ENCODE data around the gene CDON. TPM values are rescaled to one million over a fixed set of nuclear protein-coding genes. Genes with fewer than 3 reads are reported as not detected.

Gene CDON
- total RNA-seq, 1 experiment from 2014 or later, result 17.1 TPM

- no peak for DNase-seq (ENCODE audit: low read depth, low spot score)
- CTCF ChIA-PET, result no interaction called here
- Histone ChIP-seq H3K9me3 (ENCODE audit: control insufficient read depth, insufficient read depth, low read depth, low read length) (no peaks in the 10 kb centered on the region), H3K27ac (ENCODE audit: low read length) (no peak overlapping the region), H3K4me1 (ENCODE audit: control insufficient read depth, insufficient read depth, low read length) (no peaks in the 10 kb centered on the region), H3K4me3 (ENCODE audit: low read depth in 2 of 2, low read length in 2 of 2) (no peak overlapping the region), H3K27me3 (ENCODE audit: control insufficient read depth, insufficient read depth, low read length) (no peaks in the 10 kb centered on the region), H3K36me3 (ENCODE audit: control insufficient read depth, insufficient read depth, low read length) (no peaks in the 10 kb centered on the region)
- no peak for ATAC-seq
- no peak for TF ChIP-seq CTCF (IDR thresholded peaks at IDR 0.05)
- TF ChIP-seq, protein P1, sequence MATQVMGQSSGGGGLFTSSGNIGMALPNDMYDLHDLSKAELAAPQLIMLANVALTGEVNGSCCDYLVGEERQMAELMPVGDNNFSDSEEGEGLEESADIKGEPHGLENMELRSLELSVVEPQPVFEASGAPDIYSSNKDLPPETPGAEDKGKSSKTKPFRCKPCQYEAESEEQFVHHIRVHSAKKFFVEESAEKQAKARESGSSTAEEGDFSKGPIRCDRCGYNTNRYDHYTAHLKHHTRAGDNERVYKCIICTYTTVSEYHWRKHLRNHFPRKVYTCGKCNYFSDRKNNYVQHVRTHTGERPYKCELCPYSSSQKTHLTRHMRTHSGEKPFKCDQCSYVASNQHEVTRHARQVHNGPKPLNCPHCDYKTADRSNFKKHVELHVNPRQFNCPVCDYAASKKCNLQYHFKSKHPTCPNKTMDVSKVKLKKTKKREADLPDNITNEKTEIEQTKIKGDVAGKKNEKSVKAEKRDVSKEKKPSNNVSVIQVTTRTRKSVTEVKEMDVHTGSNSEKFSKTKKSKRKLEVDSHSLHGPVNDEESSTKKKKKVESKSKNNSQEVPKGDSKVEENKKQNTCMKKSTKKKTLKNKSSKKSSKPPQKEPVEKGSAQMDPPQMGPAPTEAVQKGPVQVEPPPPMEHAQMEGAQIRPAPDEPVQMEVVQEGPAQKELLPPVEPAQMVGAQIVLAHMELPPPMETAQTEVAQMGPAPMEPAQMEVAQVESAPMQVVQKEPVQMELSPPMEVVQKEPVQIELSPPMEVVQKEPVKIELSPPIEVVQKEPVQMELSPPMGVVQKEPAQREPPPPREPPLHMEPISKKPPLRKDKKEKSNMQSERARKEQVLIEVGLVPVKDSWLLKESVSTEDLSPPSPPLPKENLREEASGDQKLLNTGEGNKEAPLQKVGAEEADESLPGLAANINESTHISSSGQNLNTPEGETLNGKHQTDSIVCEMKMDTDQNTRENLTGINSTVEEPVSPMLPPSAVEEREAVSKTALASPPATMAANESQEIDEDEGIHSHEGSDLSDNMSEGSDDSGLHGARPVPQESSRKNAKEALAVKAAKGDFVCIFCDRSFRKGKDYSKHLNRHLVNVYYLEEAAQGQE (IDR thresholded peaks at IDR 0.05; ENCODE audit: insufficient read depth in 1 of 2, low read depth in 2 of 2, low read length in 1 of 2), result no peak
- no peak for TF ChIP-seq POLR2AphosphoS5 (IDR thresholded peaks at IDR 0.05; ENCODE audit: low read depth, low read length)
- no peak for TF ChIP-seq TCF7L2 (IDR thresholded peaks at IDR 0.05; ENCODE audit: low read depth, low read length)
- TF ChIP-seq SIN3A (IDR thresholded peaks at IDR 0.05; ENCODE audit: borderline replicate concordance, insufficient read depth, low read depth, low read length), result no peak
- no TSS peak for BruUV-seq (replicated peaks)
- POLR2A ChIA-PET, result no interaction called here
- in situ Hi-C loops (cut with HindIII; ENCODE audit: low pct_unique_long_range_greater_than_20kb, low sequenced_read_pairs) (no loop called here), intact Hi-C loops (cut with micrococcal nuclease; ENCODE audit: unreplicated experiment) (no loop called here)
Observed at GRCh38 chr11:125952973-125953372, 109.7 kb downstream of the CDON start.

GRCh38 chr11:125952559-125952958, 110.1 kb downstream of the CDON start:
- ATAC-seq, result no peak
- no peaks in the 10 kb centered on the region for H3K4me1 ChIP-seq (ENCODE audit: control insufficient read depth, insufficient read depth, low read length)
- CTCF ChIA-PET, result interaction anchor here (1.1 kb wide), 1 partner anchor 10 kb away, joined by 3 read pairs; no protein-coding TSS in a partner anchor
- no peak for DNase-seq (ENCODE audit: low read depth, low spot score)
- no TSS peak for BruUV-seq (replicated peaks)
- H3K36me3 ChIP-seq (ENCODE audit: control insufficient read depth, insufficient read depth, low read length), result no peaks in the 10 kb centered on the region
- POLR2A ChIA-PET, result no interaction called here
- no peaks in the 10 kb centered on the region for H3K9me3 ChIP-seq (ENCODE audit: control insufficient read depth, insufficient read depth, low read depth, low read length)
- H3K27ac ChIP-seq (ENCODE audit: low read length), result no peak overlapping the region
- TF ChIP-seq CTCF (IDR thresholded peaks at IDR 0.05) (no peak), SIN3A (IDR thresholded peaks at IDR 0.05; ENCODE audit: borderline replicate concordance, insufficient read depth, low read depth, low read length) (no peak), POLR2AphosphoS5 (IDR thresholded peaks at IDR 0.05; ENCODE audit: low read depth, low read length) (no peak), TCF7L2 (IDR thresholded peaks at IDR 0.05; ENCODE audit: low read depth, low read length) (no peak)
- TF ChIP-seq, protein P1 (IDR thresholded peaks at IDR 0.05; ENCODE audit: insufficient read depth in 1 of 2, low read depth in 2 of 2, low read length in 1 of 2), result no peak
- in situ Hi-C loops (cut with HindIII; ENCODE audit: low pct_unique_long_range_greater_than_20kb, low sequenced_read_pairs), result no loop called here
- intact Hi-C loops (cut with micrococcal nuclease; ENCODE audit: unreplicated experiment), result no loop called here
- no peaks in the 10 kb centered on the region for H3K27me3 ChIP-seq (ENCODE audit: control insufficient read depth, insufficient read depth, low read length)
- no peak overlapping the region for H3K4me3 ChIP-seq (ENCODE audit: low read depth in 2 of 2, low read length in 2 of 2)

All from Panc1 (cell line).